HCT116 (cell line): Measurements from ENCODE around the gene TTLL5. TPM values are rescaled to one million over a fixed set of nuclear protein-coding genes. Genes with fewer than 3 reads are reported as not detected.

Source experiments
- ATAC-seq: fragments of 200-7000 bp; cut with Tn5 transposase; 2 replicates; pipeline ENCODE4 v1.9.1; 2020; ENCODE audit warnings: mild to moderate bottlenecking, moderate library complexity
- BruUV-seq: library from RNA; stranded (reverse); fragments of 400-500 nt; replicated peaks from 2 replicates; lab custom pipeline; 2021; lab: Mats Ljungman, UMichigan
- CTCF ChIA-PET: fragments of 300-600 bp; sonication (Branson Sonifier 250); formaldehyde crosslinking; loops from one replicate; lab custom pipeline; 2021; ENCODE audit warnings: antibody characterized with exemption; lab: Charles Lee
- POLR2A ChIA-PET: fragments of 300-600, 350-600 bp; sonication (Branson Sonifier 250); formaldehyde crosslinking; loops from one replicate; lab custom pipeline; 2021; ENCODE audit warnings: antibody characterized with exemption; lab: Charles Lee
- RAD21 ChIA-PET, 2 experiments: fragments of 300-600 bp; sonication (Branson Sonifier 250); formaldehyde crosslinking; loops; one replicate each; lab custom pipeline; 2023; ENCODE audit warnings: low total read pairs in 2 of 2; ENCODE audit not compliant: uncharacterized antibody in 2 of 2, unreplicated experiment in 2 of 2, low non-redundant PET in 1 of 2; lab: Charles Lee
- DNase-seq: peaks from one replicate; pipeline ENCODE4 v3.0.0-alpha.2; 2010; ENCODE audit warnings: low read depth, low spot score
- H2AFZ ChIP-seq: fragments of 200-600 bp; shearing (Covaris generic), sonication (generic); 2 replicates; pipeline ENCODE4 v1.6.1; 2017; ENCODE audit warnings: low read depth, mixed run types, mixed read lengths, antibody characterized with exemption, low read length; ENCODE audit not compliant: poor library complexity, severe bottlenecking
- H3K27ac ChIP-seq: 2 replicates; pipeline ENCODE4 v1.5.1; 2012; ENCODE audit warnings: low read depth, low read length
- H3K27me3 ChIP-seq: fragments of 200-600 bp; sonication (generic); 2 replicates; pipeline ENCODE4 v1.6.1; 2016; ENCODE audit warnings: mixed run types, low read length, mixed read lengths; ENCODE audit not compliant: insufficient read depth
- H3K36me3 ChIP-seq, 2 experiments: fragments of 200-500 bp in 1 of 2; fragments of 200-600 bp in 1 of 2; sonication (Bioruptor generic) in 1 of 2; sonication (generic) in 1 of 2; 2 replicates each; pipeline versions ENCODE4 v1.5.1 to v1.6.1; 2014 to 2016; ENCODE audit warnings: low read length in 2 of 2, inconsistent platforms in 1 of 2, mixed read lengths in 1 of 2, mixed run types in 1 of 2; ENCODE audit not compliant: insufficient read depth in 2 of 2, control insufficient read depth in 1 of 2
- H3K4me1 ChIP-seq, 2 experiments: fragments of 200-600 bp in 1 of 2; sonication (generic) in 1 of 2; 2 replicates each; pipeline versions ENCODE4 v1.5.1 to v1.6.1; 2012 to 2017; ENCODE audit warnings: low read length in 2 of 2, inconsistent platforms in 1 of 2, mild to moderate bottlenecking in 1 of 2, mixed read lengths in 1 of 2, mixed run types in 1 of 2, moderate library complexity in 1 of 2; ENCODE audit not compliant: insufficient read depth in 2 of 2, control insufficient read depth in 1 of 2
- H3K4me2 ChIP-seq: fragments of 200-600 bp; sonication (generic); 2 replicates; pipeline ENCODE4 v1.6.1; 2017; ENCODE audit warnings: mixed run types, low read length, mixed read lengths
- H3K4me3 ChIP-seq, 2 experiments: fragments of 200-600 bp in 1 of 2; sonication (generic) in 1 of 2; replicated peaks in 1 of 2; 2 replicates each; pipeline ENCODE4 v1.5.1; 2011 to 2016; ENCODE audit warnings: low read length in 2 of 2, control low read depth in 1 of 2, low read depth in 1 of 2, mild to moderate bottlenecking in 1 of 2, mixed read lengths in 1 of 2, mixed run types in 1 of 2
- H3K79me2 ChIP-seq: fragments of 200-600 bp; sonication (generic); 2 replicates; pipeline ENCODE4 v1.6.1; 2017; ENCODE audit warnings: mild to moderate bottlenecking, mixed run types, low read length, moderate library complexity, mixed read lengths; ENCODE audit not compliant: insufficient read depth
- H3K9ac ChIP-seq: fragments of 200-600 bp; sonication (generic); 2 replicates; pipeline ENCODE4 v1.6.1; 2016; ENCODE audit warnings: low read length, mixed read lengths
- H3K9me2 ChIP-seq: fragments of 200-600 bp; sonication (generic), shearing (Covaris generic); 2 replicates; pipeline ENCODE4 v1.6.1; 2017; ENCODE audit warnings: mixed run types, mild to moderate bottlenecking, moderate library complexity; ENCODE audit not compliant: insufficient read depth
- H3K9me3 ChIP-seq, 2 experiments: fragments of 200-500 bp in 1 of 2; fragments of 200-600 bp in 1 of 2; sonication (Bioruptor generic) in 1 of 2; sonication (generic) in 1 of 2; 2 replicates each; pipeline ENCODE4 v1.6.1; 2014 to 2017; ENCODE audit warnings: low read length in 2 of 2, mixed read lengths in 2 of 2, inconsistent platforms in 1 of 2, low read depth in 1 of 2, mild to moderate bottlenecking in 1 of 2, mixed run types in 1 of 2, moderate library complexity in 1 of 2; ENCODE audit not compliant: control insufficient read depth in 1 of 2, insufficient read depth in 1 of 2
- H4K20me1 ChIP-seq: fragments of 200-600 bp; sonication (generic), shearing (Covaris generic); 2 replicates; pipeline ENCODE4 v1.6.1; 2017; ENCODE audit warnings: mixed run types, mild to moderate bottlenecking, moderate library complexity; ENCODE audit not compliant: insufficient read depth
- FOSL1 ChIP-seq: IDR thresholded peaks from 2 replicates; pipeline ENCODE4 v1.6.1; 2012; ENCODE audit warnings: low read depth
- JUND ChIP-seq: IDR thresholded peaks from 2 replicates; pipeline ENCODE4 v1.6.1; 2012
- POLR2A ChIP-seq: IDR thresholded peaks from 2 replicates; pipeline ENCODE4 v1.7.0; 2011; ENCODE audit warnings: borderline replicate concordance; ENCODE audit not compliant: insufficient read depth, insufficient read length; ENCODE audit errors: extremely low read depth
- RAD21 ChIP-seq: IDR thresholded peaks from 2 replicates; pipeline ENCODE4 v1.6.1; 2012; ENCODE audit warnings: low read depth, mild to moderate bottlenecking
- intact Hi-C: fragments of 100-400 bp; cut with micrococcal nuclease; formaldehyde crosslinking; loops from 2 replicates; pipeline ENCODE4 v1.10.0; 2022
- total RNA-seq: library from RNA; stranded (reverse); gene quantifications from one replicate; pipeline ENCODE4 v1.2.1, GENCODE V29; 2021; ENCODE audit not compliant: unreplicated experiment

TTLL5 gene
- total RNA-seq, 1 experiment from 2014 or later: 26.2 TPM

DNA sequence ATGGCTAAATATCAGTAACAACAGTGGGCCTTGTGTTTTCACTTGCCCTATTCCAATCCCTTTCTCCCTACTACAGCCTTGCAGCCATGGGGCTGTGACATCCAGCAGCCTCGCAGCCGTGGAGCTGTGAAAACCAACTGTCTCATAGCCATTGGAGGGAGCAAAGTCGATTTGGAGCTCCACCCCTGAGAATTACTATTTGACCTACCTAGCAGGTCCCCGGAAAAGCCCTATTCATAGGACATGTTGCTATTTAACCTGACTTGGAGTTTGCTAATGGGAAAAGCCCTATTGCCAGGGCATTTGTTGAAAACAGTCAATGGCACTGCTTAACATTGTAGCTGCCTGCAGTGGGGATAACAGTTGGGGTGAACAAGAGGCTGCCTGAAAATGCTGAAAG is 33.6 kb upstream of the TTLL5 start:
- no peaks in the 10 kb centered on the region for H3K9me3 ChIP-seq
- no peak overlapping the region for H3K4me2 ChIP-seq
- H4K20me1 ChIP-seq: no peaks in the 10 kb centered on the region
- ChIA-PET POLR2A (no interaction called here), RAD21 (no interaction called here), CTCF (no interaction called here)
- BruUV-seq: no TSS peak
- no peaks in the 10 kb centered on the region for H3K27me3 ChIP-seq
- no peaks in the 10 kb centered on the region for H3K4me1 ChIP-seq
- no peaks in the 10 kb centered on the region for H3K36me3 ChIP-seq
- ATAC-seq (no peak), DNase-seq (no peak)
- H3K9me2 ChIP-seq: no peaks in the 10 kb centered on the region
- no peak overlapping the region for H3K27ac ChIP-seq
- TF ChIP-seq POLR2A (no peak), RAD21 (no peak), JUND (no peak), FOSL1 (no peak)
- no peak overlapping the region for H2AFZ ChIP-seq
- intact Hi-C loops: no loop called here
- no peak overlapping the region for H3K4me3 ChIP-seq
- no peak overlapping the region for H3K9ac ChIP-seq
- no peaks in the 10 kb centered on the region for H3K79me2 ChIP-seq

DNA sequence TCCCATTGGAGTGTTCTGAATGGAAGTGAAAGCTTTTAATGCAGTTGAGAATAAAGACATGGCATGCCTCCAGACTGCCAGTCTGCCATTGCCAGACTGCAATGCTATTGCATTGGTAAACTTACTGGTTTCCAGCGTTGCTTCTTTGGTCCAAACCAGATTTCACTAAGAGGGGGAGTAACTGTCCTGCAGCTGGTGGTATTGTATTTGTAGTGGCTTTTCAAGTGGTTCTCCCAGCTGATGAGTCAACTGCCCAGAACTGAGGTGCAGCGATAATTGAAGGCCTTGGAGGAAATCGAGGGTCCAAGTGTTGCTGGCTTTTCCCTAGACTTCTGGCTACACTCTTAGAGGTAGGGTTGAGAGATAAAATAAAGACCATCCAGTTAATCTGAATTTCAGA is 32.2 kb upstream of the TTLL5 start:
- CTCF ChIA-PET: no interaction called here
- H3K9me2 ChIP-seq: no peaks in the 10 kb centered on the region
- intact Hi-C loops: no loop called here

More for the DNA sequence above, 32.2 kb upstream of the TTLL5 start:
- Histone ChIP-seq H3K79me2 (no peaks in the 10 kb centered on the region), H3K36me3 (no peaks in the 10 kb centered on the region), H3K9ac (no peak overlapping the region), H3K4me2 (no peak overlapping the region), H3K27ac (no peak overlapping the region), H3K9me3 (no peaks in the 10 kb centered on the region), H2AFZ (no peak overlapping the region), H3K27me3 (no peaks in the 10 kb centered on the region), H4K20me1 (no peaks in the 10 kb centered on the region), H3K4me1 (no peaks in the 10 kb centered on the region), H3K4me3 (no peak overlapping the region)
- ChIA-PET RAD21 (no interaction called here), POLR2A (no interaction called here)
- ATAC-seq: no peak
- BruUV-seq: no TSS peak
- TF ChIP-seq RAD21 (no peak), FOSL1 (no peak)
- no peak for DNase-seq
